Posterior cingulate gyrus (tissue), 11 donors: Measurements from ENCODE around the gene PANK4.

Experiments
- DNase-seq, 10 donors: peaks; one replicate each; pipeline versions ENCODE4 v3.0.0 to v3.0.0-alpha.2; 2020 to 2021; ENCODE audit warnings: mixed read lengths in 3 of 10
- intact Hi-C: fragments of 100-400 bp; cut with DNase I; formaldehyde crosslinking; loops from one replicate; pipeline ENCODE4 v1.15.1; 2023

The PANK4 gene

GRCh38 chr1:2483026-2483425, 43.4 kb downstream of the PANK4 start:
- intact Hi-C loops = no loop called here

DNA sequence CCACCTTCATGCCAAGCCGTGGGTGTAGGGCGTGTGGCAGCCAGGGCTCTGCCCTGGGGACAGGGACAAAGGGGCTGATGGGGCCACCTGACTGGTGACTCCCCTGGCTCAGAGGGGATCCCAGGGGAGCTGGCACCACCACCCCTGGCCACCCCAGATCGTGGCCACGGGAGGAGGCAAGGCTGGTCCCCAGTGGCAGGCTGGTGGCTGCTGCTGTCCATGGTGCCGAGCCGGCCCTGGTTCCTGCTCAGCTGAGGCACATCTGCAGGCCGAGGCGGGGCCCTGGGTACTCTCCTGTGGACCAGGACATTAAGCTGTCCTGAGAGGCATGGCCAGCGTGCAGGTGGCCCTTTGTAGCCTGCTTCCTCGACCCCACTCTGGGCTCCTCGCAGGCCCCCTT, 43.8 kb downstream of the PANK4 start:
- no peak for DNase-seq
- intact Hi-C loops = no loop called here

More at GRCh38 chr1:2483026-2483425, 43.4 kb downstream of the PANK4 start:
- no peak for DNase-seq

DNA sequence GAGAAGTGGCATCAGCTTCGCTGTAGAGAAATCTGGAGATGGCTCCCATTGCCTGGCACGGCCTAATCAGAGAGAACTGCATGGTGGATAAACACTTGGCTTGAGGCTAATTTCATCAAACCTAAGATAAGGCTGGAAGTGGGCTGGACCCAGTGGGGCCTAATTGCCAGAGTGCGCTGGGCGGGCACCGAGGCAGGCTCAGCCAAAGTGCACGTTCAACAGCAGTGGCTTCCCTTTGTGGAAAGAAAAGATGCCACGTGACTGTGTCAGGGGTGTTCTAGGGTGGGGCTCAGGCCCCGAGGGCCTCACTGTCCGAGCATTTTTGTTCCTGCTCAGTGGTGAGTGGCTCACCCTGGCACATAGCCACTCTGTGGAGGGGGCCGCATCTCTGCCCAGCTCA, 44.5 kb downstream of the PANK4 start:
- no peak for DNase-seq
- intact Hi-C loops = no loop called here

GRCh38 chr1:2480986-2481364, 45.4 kb downstream of the PANK4 start:
- intact Hi-C loops = no loop called here
- peak in 7 of 10 donors; percentile 29 to 94 (median 57) for DNase-seq

- DNase-seq = peak in 1 of 10 donors; percentile 32
- intact Hi-C loops = no loop called here
These were observed 46.0 kb downstream of the PANK4 start for GRCh38 chr1:2480236-2480985.

- intact Hi-C loops = no loop called here
- no peak for DNase-seq
These were observed 46.8 kb downstream of the PANK4 start for GRCh38 chr1:2479618-2480017.

GRCh38 chr1:2479186-2479585, 47.2 kb downstream of the PANK4 start:
- DNase-seq = no peak
- intact Hi-C loops = no loop called here

GRCh38 chr1:2477791-2478499, 48.5 kb downstream of the PANK4 start:
- DNase-seq = no peak
- intact Hi-C loops = no loop called here

DNA sequence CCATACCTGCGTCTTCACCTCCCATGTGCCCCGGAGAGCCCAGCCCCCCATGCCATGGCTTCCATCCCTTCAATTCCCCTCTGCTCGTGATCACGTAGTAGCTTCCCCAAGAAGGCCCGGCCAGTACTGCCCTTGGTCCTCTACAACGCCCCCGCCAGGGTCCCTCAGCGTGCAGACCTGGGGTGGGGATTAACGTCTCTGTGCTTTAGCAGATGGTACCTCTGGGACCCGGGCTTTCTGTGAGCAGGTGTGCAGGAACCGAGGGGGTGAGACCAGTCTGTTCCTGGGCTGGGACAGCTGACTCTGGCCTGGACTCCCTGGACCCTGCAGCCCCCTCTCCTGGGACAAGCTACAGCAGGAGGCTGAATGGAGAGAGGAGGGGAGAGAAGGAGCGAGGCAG, 49.1 kb downstream of the PANK4 start:
- intact Hi-C loops = no loop called here
- no peak for DNase-seq

DNA sequence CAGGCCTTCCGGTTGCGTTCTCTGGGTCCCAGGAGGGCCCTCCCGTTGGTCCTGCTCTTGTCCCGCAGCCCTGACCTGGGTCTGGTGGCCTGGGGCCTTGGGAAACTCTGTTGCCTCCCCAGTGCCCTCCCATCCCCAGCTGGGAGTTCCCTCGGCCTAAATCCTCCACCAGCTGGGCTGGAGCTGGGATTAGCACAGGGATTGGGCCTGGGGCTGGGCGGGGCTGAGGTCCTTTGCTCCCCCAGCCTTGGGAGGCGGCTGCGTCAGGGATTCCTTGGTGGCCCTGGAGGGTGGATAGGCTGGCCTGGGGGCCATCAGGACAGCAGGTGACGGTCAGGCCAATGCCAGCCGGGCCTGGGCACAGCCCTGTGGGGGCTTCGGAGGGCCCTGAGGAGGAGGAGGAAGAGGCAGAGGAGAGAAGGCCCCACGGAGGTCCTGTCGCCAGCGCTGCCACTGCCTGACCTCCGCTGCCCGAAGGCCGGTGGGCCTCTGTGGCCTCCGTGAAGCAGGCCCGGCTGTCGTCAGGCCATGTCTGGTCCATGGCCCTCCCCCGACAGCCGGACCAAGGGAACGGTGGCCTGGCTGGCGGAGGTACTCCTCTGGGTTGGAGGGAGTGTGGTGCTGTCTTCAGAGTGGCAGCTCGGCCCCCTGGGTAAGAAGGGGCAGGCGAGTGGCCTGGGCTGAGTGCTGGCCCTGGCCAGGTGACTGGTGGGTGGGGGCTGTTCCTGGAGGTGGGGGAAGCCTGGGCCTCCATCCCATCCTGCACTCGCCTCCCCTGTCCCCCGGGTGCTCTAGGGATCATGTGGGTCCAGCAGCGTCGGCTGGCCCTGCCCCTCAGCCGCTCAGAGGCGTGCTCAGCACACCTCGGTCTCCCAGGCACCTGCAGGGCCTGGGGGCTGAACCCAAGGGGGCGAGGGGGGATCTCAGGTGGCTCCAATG, 50.1 kb downstream of the PANK4 start, which contains the start of gene PLCH2:
PLCH2 (plus strand) TSS at position 229 of the 939 bp plus-strand sequence; CDS start at position 529, 300 bp downstream.
- no peak for DNase-seq
- intact Hi-C loops = no loop called here

- DNase-seq = no peak
- intact Hi-C loops = no loop called here
These were observed 50.8 kb downstream of the PANK4 start for GRCh38 chr1:2475571-2475970.

GRCh38 chr1:2474933-2475371, 51.4 kb downstream of the PANK4 start:
- intact Hi-C loops = no loop called here
- peak in 1 of 10 donors; percentile 35 for DNase-seq

DNA sequence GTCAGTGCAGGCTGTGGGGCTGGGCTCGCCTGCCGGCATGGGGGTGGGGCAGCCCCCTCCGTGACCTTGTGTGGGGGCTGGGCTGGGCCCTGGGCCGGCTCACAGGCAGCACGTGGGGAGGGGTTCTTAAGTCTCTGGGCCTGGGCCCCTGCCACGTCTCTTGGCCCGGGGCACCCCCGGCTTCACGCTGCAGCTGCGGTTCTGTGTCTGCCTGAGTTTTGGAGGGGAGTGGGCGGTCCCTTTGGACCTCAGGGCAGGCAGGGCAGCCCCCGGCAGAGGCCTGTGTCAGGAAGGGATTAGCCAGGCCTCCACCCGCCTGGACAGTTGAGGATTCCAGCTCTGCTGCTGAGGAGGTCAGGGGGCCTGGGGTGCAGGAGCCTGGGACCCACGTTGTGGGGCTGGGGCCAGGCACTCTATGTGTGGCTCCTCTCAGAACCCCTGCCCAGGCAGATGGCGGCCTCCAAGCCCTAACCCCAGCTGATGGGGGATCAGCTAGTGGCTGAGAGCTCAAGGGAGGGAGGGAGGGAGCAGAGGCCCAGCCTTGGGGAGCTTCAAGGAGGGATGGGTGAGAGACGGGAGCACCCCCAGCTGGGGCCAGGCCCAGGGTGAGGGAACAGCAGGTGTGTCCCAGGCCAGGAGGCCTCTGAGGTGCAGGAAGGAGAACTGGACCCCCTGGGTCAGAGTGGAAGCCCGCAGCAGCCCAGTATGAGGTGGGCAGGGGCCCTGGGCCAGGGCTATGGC, 52.1 kb downstream of the PANK4 start:
- no peak for DNase-seq
- intact Hi-C loops = no loop called here

GRCh38 chr1:2473198-2473597, 53.2 kb downstream of the PANK4 start:
- intact Hi-C loops = no loop called here

GRCh38 chr1:2472561-2473177, 53.7 kb downstream of the PANK4 start:
- intact Hi-C loops = no loop called here
- no peak for DNase-seq

More at GRCh38 chr1:2473198-2473597, 53.2 kb downstream of the PANK4 start:
- DNase-seq = no peak

DNA sequence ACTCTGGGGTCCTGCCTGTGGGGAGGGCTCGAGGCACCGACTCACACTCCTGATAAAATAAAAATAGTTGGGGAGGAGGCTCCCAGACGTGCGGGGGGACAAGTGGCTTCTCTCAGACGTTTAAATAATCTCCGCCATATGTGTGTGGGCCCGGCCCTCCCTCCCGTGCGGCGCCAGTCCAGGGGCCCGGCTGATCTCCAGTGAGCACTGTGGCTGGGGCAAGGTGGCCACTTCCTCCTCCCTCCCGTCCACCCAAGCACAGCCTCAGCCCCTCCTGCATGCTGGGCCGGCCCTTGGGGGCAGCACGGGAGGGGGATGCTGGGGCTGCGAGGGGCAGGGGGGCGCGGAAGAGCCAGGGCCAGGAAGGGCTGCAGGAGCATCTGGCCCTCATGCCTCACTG, 54.3 kb downstream of the PANK4 start:
- intact Hi-C loops = no loop called here
- no peak for DNase-seq

- intact Hi-C loops = no loop called here
- DNase-seq = no peak
These were observed 54.8 kb downstream of the PANK4 start for GRCh38 chr1:2471587-2472001.

GRCh38 chr1:2471159-2471471, 55.3 kb downstream of the PANK4 start:
- intact Hi-C loops = no loop called here
- DNase-seq = no peak

DNA sequence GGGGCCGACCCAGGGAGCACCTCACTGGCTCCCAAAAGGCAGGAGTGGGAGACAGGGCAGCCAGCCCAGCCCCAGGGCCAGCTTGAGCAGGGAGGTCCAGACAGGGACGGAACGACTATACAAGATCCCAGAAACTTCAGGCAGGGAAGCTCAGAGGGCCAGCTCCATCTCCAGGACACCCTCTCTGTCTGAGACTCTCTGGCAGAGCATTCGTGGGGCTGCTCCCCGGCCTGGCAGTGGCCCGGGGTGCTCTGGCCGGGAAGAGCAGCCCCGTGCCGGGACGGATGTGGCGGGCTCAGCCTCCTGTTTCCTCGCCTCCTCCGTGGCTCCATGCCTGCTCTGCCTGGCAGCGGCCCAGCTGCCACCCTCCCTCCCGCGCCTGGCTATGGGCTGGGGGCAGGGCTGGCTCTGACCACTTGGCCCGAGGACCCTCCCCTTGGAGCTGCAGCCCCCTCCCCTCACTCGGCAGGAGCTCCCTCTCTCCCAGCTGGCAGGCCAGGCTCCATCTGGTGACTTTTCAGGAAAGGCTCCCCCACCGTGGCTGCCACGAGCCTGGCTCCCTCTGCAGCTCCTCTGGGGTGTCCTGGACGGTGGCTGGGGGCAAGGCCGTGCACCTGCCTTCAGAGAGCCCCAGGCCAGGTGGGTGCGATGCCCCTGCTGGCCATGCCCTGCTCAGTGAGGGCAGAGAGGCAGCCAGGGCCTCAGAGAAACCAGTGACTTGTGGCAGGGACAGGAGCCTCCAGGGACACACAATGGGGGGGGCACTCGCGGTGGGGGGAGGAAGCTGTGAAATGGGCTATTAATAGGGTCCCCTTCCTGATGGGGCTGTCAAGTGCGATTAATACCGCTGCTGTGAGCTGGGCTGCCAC, 55.9 kb downstream of the PANK4 start:
- intact Hi-C loops = no loop called here
- DNase-seq = no peak
